Liver (tissue), 10 donors: ENCODE results near the gene RICTOR. TPM values are rescaled to one million over a fixed set of nuclear protein-coding genes. Genes with fewer than 3 reads are reported as not detected.

ENCODE experiments used
- DNase-seq: peaks from one replicate; pipeline ENCODE4 v3.0.0-alpha.2; 2017; ENCODE audit warnings: low spot score
- H3K27ac ChIP-seq, 2 donors: one replicate each; pipeline ENCODE4 v1.7.0; 2013; ENCODE audit warnings: inconsistent platforms in 2 of 2, low read length in 2 of 2, control low read depth in 1 of 2, low read depth in 1 of 2, mild to moderate bottlenecking in 1 of 2
- H3K27me3 ChIP-seq, 4 donors: one replicate each; pipeline versions ENCODE4 v1.6.1 to v1.7.0; 2013; ENCODE audit warnings: low read length in 3 of 4, inconsistent platforms in 1 of 4, mild to moderate bottlenecking in 1 of 4, moderate library complexity in 1 of 4; ENCODE audit not compliant: control insufficient read depth in 4 of 4, insufficient read depth in 4 of 4
- H3K36me3 ChIP-seq, 4 donors: one replicate each; pipeline versions ENCODE4 v1.6.1 to v1.7.0; 2013; ENCODE audit warnings: low read length in 3 of 4, mild to moderate bottlenecking in 3 of 4, low read depth in 1 of 4, moderate library complexity in 1 of 4; ENCODE audit not compliant: control insufficient read depth in 4 of 4, insufficient read depth in 3 of 4
- H3K4me1 ChIP-seq, 4 donors: one replicate each; pipeline versions ENCODE4 v1.6.1 to v1.7.0; 2013; ENCODE audit warnings: low read length in 3 of 4, mild to moderate bottlenecking in 3 of 4, moderate library complexity in 1 of 4; ENCODE audit not compliant: control insufficient read depth in 4 of 4, insufficient read depth in 4 of 4
- H3K4me3 ChIP-seq, 3 donors: one replicate each; pipeline versions ENCODE4 v1.6.1 to v1.7.0; 2013; ENCODE audit warnings: low read length in 3 of 3, control low read depth in 1 of 3, low read depth in 1 of 3, mild to moderate bottlenecking in 1 of 3
- H3K9ac ChIP-seq, 2 donors: one replicate each; pipeline ENCODE4 v1.7.0; 2013; ENCODE audit warnings: low read length in 2 of 2, mild to moderate bottlenecking in 2 of 2, moderate library complexity in 2 of 2, control low read depth in 1 of 2, low read depth in 1 of 2
- H3K9me3 ChIP-seq, 4 donors: one replicate each; pipeline versions ENCODE4 v1.6.1 to v1.7.0; 2013; ENCODE audit warnings: low read length in 3 of 4; ENCODE audit not compliant: control insufficient read depth in 4 of 4
- EGR1 ChIP-seq, 2 donors: IDR thresholded peaks; 2 replicates each; pipeline ENCODE4 v1.6.1; 2016 to 2018; ENCODE audit warnings: antibody characterized with exemption in 2 of 2, low read depth in 2 of 2
- WGBS: extraction: QIAGEN DNeasy Blood & Tissue Kit; methylation state at CpG from one replicate; pipeline ENCODE4 v1.1.7; 2013; 5-methylcytosine and 5-hydroxymethylcytosine counted together
- polyA plus RNA-seq, 2 donors: library from polyadenylated mRNA; stranded (reverse) in 1 of 2; unstranded in 1 of 2; fragments of 200-250 nt in 1 of 2; fragments of >200 nt in 1 of 2; fragmentation: Nextera tagmentation in 1 of 2; extraction: Ambion mirVana in 1 of 2; gene quantifications; one replicate each; pipeline versions ENCODE4 v1.2.1 to v1.2.3, GENCODE V29; 2013 to 2015
- small RNA-seq: library from RNA; depleted of rRNA; stranded (forward); fragments of <200 nt; gene quantifications from one replicate; pipeline ENCODE3, GENCODE V24; 2014
- total RNA-seq, 2 donors: library from RNA; depleted of rRNA; stranded (reverse); fragments of >200 nt; gene quantifications; one replicate each; pipeline ENCODE4 v1.2.3, GENCODE V29; 2014
- donor health status: healthy.
- donor health status: healthy.
- donor health status: healthy.
- donor health status: healthy.
- donor health status: healthy.

The RICTOR gene
- total and polyA plus RNA-seq, 4 donors, result 2.1 to 24.0 (median 15.0) TPM

GRCh38 chr5:38888041-38888440 lies 186.2 kb downstream of the RICTOR start:
- DNase-seq, result no peak
- peaks cover 3 to 25% (median 13%) of the 10 kb centered on the region in 4 donors for H3K36me3 ChIP-seq
- 81% methylated on average over 8 of the region's 8 CpGs for WGBS
- no peak overlapping the region for H3K4me3 ChIP-seq
- H3K4me1 ChIP-seq, result no peaks in the 10 kb centered on the region
- H3K27me3 ChIP-seq, result no peaks in the 10 kb centered on the region
- H3K9me3 ChIP-seq, result no peaks in the 10 kb centered on the region
- TF ChIP-seq EGR1 (IDR thresholded peaks at IDR 0.05; ENCODE audit: low read depth in 2 of 2), result no peak
- no peak overlapping the region for H3K9ac ChIP-seq
- no peak overlapping the region for H3K27ac ChIP-seq

Small RNA genes lying within 50 kb of the gene (small RNA-seq; reads per million reads assigned to genes)
- not detected for gene AIG1P1

Other genes starting within 250 kb of the RICTOR start
- 10 to 100 TPM in 1 of 2 donors, 1 to 10 TPM in 1; 4.3 to 34.5 TPM for gene OSMR, start 228.4 kb downstream of the RICTOR start, total RNA-seq
- gene OSMR, start 228.4 kb downstream of the RICTOR start, polyA plus RNA-seq, result 10 to 100 TPM in 1 of 2 donors, 1 to 10 TPM in 1; 6.6 to 16.8 TPM
- 10 to 100 TPM in 1 of 2 donors, 1 to 10 TPM in 1; 8.4 to 14.6 TPM for gene FYB1, start 145.2 kb upstream of the RICTOR start, total RNA-seq
- gene FYB1, start 145.2 kb upstream of the RICTOR start, polyA plus RNA-seq, result 1 to 10 TPM; 2.3 to 5.5 TPM